Measurements from ENCODE around the gene PLK3.

- TF ChIP-seq CTCF (IDR thresholded peaks at IDR 0.05) (no peak), POLR2A (IDR thresholded peaks at IDR 0.05) (no peak)
Observed at GRCh38 chr1:44783697-44784093, 16.5 kb upstream of the PLK3 start.

Measured in adrenal gland (tissue), 5 donors.